Midbrain (tissue), 1 donor: ENCODE measurements around the gene AP5Z1.

Experiments used
- DNase-seq: peaks from one replicate; lab custom pipeline; 2025; lab: John Stamatoyannopoulos, UW

The AP5Z1 gene

DNA sequence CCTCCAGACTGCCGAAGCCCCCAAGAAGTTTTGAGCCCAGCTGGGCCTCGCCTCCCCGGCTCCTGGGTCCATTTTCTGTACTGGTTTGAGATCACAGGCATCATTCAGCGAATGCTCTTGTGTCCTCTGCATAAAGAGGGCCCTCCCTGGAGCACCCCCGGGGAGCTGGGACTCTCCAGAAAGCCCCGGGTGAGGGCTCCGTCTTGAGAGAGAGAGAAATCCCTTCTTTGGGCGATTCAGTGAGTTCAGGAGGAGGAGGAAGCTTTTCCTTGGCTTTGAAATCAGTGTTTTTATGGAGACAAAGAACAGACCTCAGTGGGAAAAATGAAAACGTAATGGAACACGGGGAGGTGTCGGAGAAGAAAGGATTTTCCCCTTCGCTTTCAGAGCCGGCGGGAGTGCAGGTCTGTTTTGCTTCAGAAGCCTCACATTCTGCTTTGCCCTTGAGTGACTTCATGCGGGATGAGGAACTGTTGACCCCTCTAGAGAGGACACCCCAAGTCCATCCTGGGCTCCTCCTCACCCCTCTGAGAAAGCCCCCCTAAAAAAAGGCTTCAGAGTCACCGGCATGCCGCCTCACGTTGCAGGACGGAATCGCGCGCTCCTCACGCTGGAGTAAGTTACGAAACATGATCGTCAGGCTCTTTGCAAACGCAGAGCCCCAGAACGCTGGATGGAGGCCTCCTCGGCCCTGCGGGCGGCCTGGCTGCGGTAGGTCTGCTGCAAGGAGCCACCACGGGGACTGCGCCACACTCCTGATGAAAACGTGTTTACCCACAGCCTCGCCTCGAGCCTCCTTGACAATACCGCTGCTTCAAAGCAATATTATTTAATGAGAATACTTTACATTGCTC lies 8.5 kb upstream of the AP5Z1 start:
- DNase-seq, result no peak

DNA sequence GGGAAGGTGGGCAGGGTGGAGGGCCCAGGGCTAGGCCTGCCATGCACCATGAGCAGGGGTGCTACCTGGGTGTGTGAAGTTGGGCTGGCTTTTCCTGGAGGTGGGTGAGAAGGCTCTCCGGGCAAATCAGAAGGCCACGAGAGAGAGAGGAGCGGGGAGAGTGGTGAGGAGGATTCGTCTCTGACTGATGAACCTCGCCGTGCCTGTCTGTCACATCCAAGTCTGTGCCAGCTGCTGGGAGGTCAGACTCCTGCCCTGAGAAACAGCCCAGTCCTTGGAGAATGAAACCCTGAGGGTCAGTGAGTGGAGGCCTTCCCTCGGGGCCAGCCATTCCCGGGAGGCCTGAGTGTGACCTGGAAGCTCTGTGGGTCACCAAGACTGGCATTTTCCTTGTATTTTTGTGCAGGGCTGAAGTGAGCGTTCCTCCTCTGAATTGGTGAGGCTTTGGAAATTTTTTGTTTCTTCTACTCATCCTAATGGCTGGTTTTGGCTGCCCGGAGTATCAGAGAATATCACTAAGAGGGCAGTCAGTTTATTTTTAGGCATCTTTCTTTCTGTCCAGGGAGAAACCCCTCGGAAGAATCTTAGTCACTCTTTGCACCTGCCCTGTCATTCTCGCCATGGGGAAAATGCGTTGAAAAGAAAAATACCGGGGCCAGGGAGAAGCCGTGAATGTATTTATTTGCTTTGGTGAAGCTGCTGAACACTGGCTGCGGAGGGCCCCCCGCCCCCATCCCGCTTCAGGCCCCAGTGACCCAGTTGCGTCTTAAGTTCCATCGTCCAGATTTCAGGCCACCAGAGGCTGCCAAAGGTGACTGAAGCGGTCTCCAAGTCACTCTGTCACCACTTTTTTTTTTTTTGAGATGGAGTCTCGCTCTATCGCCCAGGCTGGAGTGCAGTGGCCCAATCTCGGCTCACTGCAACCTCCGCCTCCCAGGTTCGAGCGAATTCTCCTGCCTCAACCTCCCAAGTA lies 6.5 kb upstream of the AP5Z1 start:
- DNase-seq, result no peak

DNA sequence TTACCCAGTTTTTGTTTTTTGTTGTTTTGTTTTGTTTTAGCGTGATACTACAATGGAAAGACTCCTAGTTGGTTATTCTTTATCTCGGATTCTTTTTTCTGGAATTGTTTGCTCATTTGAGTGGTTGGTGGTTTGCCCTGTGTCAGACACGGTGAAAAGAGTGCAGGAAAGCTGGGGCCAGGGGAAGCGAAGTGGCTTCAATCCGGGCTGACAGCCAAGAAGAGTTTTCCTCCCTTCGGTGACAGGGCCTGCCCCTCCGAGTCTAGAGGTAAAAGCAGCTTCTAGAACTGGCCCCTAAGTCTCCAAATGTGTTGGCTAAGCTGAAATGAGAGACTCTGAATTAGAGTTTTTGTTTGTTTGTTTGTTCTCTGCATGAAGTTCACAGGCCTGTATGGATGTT lies 5.7 kb upstream of the AP5Z1 start:
- no peak for DNase-seq

DNA sequence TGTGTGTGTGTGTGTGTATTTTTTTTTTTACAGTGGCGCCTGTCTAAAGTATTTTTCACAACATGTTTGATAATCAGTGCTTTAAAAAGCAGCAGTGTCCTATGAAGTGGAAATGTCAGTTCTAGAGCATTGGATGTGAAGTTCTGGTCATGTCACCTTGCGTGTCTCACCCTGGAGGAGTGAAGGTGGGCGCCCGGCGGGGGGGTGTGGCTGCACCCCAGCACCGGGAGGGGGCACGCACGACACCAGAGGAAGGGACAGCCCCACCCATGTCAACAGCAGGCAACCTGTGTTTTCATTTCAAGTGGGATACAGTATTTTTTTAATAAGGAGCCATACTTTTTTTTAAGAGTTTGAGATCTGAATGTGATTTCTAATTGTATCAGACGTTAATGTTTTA lies 4.5 kb upstream of the AP5Z1 start:
- no peak for DNase-seq

DNA sequence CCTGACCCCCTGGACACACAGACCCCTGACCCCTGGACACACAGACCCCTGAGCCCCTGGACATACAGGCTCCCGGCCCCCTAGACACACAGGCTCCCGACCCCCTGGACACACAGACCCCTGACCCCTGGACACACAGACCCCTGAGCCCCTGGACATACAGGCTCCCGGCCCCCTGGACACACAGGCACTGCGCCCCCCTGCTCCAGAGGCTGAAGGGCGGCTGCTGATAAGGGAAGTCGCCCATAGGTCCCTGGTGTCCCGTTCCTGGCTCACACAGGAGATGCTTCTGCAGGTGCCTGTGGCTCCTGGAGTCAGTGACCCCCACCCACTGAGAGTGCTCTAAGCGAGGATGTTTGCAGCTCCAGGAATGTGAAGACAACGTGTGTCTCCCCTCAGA lies 3.7 kb upstream of the AP5Z1 start:
- no peak for DNase-seq

DNA sequence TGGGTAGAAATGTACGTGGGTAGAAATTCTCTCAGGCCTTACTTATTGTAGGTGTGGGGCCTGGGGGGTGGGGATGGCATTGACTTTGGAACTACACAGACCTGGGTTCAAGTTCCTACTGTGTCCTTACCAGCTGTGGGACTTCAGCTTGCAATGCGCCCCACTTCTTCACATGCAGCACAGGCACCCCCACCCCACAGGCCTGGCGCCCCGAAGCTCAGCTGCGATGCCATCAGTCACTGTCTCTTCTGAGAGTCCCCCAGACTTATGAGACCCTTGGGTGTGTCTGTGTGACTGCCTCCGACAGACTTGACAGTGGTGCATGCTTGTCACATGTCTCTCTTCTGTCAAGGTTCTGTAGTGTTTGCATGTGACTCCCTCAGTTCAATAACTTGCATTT lies 3.1 kb upstream of the AP5Z1 start:
- DNase-seq, result no peak

DNA sequence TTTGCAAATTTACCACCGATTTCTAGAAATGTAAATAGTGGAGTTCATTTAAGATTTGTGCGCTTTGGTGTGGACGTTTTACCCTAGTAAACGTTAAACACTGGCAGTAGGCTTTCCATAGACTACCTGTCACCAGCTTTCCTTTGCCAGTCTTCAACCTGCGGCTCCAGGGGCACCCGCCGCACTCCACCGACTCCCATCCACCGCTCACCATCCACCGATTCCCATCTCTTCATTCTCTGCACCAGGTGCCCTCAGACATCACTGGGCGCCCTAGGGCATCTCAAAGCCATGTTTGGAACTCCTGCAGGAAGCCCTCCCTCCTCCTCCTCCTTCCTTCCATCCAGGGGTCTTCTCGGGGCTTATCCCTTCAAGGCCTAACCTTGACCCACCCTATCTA lies 1.4 kb upstream of the AP5Z1 start:
- DNase-seq, result no peak

DNA sequence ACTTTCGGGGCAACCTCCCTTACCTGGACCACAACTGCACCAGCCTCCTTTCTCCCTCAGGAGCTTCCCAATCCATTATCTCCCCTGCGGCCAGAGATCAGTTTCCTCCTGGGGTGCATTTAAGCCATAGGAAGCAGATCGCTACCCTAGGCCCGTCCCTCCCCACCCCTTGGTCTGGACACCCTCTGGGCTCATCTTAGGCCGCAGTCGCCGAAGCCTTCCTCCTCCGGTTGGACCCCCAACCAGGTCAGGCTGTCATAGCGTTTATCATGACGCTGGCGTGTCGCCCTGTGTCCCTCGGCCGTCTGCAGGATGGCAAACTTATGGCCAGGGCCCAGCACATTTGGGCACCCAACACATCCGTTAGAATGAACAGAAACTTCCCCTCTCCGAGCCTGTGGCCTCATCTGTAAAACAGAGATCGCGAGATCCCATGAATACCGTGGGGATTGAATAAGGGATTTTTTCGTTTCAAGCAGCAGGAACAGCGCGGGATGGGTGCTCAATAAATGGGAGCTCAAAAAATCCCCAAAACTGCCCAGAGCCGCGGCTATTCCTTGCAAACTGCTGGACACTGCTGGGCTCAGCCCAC lies 669 bp upstream of the AP5Z1 start:
- DNase-seq, result no peak

DNA sequence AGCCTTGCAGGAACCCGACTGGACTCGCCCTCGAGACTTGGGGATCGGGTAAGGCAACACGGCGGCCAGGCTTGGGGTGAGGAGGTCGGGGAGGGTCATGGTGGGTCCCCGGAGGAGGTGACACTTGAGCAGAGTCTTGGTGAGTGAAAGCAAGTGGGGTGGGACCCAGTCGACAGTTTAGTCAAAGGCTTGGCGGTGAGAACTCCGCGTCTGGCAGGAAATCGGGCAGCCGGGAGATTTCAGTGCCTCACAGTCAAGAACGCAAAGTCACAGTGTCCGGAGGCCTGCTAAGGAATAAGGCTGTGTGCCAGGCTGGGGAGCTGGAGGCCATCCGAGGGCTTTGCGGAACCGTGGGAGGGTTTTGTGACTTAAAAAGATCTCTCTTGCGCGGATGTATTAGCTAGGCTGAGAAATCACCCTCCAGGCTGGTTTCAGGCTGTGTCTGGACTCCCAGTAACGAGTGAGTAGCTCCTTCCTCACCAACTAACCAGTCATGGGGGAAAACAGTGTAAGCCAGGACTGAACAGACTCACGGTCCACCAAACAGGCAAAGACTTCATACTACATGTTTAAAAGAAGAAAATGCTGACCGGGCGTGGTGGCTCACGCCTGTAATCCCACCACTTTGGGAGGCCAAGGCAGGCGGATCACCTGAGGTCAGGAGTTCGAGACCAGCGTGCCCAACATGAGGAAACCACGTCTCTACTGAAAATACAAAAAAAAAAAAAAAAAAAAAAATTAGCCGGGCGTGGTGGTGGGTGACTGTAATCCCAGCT lies 613 bp downstream of the AP5Z1 start:
- DNase-seq, result no peak

DNA sequence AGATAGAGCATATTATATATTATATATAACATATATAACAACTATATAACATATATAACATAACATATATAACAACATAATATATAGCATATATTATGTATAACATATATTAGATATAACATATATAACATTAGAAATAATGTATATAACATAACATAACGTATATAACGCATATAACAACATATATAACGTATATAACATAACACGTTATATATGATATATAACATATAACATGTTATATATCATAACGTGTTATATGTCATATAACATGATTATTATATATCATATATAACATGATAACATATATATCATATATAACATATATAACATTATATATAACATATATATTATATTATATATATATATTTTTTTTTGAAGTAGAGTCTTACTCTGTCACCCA lies 3.7 kb downstream of the AP5Z1 start:
- DNase-seq, result no peak

DNA sequence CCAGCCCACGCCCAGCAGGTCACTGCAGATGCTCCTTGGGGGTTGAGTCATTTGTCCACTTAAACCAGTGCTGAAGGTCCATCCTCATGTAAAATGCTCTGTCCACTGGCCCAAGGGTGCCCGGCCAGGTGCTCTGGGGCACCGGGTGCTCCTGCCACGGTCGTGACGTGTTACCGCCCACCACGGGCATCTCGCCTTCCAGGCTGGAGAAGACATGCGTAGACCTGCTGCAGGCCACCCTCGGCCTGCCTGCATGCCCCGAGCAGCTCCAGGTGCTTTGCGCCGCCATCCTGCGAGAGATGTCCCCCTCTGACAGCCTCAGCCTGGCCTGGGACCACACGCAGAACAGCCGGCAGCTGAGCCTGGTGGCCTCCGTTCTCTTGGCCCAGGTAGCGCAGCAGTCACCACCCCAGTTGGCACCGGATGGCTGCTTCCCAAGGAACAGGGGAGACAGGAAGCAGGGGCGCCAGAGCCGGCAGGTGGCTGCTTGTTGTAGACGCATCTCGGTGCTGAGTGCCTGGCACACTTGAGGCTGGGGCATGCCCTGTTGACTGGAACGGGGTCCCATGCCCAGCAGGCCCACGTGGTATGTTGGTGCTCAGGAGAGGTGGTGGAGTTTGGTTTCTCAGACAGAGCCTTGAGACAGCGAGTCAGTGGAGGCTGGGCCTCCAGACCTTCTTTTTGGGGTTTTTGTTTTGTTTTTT lies 6.1 kb downstream of the AP5Z1 start:
- DNase-seq, result no peak

DNA sequence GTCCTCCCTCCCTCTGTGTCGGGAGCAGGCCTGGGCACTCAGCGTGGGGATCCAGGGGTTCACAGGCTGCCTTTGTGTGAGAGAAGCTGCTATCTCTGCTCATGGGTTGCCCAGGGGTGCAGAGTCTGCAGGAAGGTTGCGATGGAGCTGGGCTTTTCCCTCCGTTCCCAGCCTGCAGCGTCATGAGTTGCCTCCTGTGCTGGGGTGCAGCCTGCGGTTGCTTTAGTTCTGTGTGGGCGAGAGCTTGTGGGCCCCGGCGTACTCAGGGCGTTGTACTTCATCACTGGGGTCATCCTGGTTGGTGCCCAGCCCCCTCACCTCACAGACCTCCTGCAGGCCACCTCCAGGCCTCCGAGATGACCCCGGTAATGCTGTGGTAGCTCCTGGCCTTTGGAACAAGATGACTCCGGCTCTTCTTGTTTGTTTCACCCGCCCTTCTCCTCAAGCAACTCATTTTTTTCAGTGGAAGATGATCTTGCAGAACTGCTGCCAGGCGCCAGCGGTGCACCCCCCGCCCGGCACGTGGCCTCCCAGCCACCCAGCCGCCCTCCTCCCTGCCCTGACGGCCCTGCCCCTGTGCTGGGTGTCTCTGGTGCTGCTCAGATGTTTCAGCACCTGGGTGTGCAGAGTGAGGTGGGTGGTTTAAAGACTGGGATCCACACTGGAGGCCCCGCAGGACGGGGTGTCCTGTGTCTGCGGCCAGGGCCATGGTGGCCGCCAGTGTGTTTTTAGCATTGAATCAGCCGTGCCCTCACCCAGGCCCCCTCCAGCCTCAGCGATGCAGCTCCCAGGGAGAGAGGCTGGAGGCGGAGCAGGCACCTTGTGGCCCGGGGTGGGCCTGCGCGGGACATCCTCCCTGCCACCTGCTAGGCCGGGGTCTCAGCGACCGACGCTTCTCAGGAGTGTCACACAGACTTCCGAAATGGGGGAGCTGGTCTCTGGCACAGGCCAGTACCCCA lies 7.2 kb downstream of the AP5Z1 start:
- DNase-seq, result no peak

DNA sequence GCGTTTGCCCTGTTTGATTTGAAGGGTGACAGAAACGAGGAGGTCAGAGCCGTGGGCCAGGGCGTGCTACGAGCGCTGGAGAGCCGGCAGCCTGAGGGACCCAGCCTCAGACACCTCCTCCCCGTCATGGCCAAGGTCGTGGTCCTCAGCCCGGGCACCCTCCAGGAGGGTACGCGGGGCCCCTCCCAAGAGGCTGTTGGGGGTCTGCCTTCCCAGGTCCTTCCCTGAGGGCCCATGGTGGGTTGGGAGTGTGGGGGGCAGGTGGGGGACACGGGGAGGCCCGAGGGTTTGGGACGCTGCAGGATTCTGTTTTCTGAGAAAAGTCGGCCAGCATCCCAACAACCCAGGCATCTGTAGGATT lies 7.8 kb downstream of the AP5Z1 start:
- DNase-seq, result no peak

DNA sequence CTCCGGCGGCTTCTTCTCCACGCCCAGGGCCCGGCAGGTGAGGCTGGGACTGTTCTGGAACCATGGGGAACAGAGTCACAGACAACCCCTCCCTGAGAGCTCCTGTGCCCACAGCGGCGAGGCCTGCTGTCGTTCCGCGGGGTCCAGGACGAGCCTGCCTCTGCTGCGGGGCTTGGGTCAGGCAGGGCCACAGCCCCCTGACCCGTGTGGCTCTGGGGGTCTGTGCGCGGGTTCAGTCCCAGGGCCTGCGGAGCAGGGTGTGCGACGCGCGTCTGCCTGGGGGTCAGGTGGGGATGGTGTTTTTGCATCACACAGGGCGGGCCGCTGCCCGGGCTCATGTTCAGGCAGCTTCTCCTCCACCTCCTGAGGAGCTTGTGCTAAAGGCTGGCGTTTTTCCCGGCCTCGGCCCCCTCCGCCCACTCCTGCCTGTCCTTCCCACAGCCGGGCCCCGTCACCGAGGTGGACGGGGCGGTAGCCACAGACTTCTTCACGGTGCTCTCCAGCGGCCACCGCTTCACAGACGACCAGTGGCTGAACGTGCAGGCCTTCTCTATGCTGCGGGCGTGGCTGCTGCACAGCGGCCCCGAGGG lies 8.4 kb downstream of the AP5Z1 start:
- DNase-seq, result no peak

DNA sequence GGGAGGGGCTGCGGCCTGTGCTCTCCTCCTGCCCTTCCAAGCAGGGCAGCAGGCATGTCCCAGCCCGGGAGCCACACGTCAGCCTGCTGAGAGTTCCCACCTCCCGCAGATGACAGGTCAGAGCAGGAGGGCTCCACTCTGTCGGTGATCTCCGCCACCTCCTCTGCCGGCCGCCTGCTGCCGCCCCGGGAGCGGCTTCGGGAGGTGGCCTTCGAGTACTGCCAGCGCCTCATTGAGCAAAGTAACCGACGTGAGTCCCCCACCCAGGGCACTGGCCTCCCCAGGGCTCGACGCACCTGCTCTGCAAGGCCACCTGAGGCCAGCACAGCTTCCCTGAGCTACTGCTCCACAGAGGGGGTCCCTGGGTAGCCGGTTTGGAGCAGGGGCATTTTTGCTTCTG lies 9.4 kb downstream of the AP5Z1 start:
- DNase-seq, result no peak

DNA sequence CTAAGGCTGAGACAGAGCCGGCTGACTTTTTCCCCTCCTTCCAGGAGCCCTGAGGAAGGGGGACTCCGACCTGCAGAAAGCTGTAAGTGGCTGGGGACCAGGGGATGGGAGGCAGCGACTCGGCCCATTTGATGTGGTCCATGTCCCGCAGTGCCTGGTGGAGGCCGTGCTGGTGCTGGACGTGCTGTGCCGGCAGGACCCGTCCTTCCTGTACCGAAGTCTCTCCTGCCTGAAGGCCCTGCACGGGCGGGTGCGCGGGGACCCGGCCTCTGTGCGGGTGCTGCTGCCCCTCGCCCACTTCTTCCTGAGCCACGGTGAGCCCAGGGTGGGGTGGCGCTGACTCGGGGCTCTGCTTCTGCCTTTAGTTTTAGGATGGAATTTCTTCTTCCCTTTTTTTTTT lies 9.9 kb downstream of the AP5Z1 start:
- DNase-seq, result no peak

DNA sequence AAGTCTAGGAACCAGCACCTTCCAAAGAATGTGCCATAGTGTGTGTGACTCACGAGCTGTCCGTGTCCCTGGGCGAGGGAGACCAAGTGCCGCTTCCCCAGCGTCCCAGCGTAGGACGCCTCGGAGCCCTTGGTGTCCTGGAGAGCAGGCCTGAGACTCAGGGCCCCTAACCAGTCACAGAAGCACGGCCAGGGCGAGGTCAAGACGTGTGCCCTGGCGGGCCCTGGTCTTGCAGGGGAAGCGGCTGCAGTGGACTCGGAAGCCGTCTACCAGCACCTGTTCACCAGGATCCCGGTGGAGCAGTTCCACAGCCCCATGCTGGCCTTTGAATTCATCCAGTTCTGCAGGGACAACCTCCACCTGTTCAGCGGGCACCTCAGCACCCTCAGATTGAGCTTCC lies 10.6 kb downstream of the AP5Z1 start:
- no peak for DNase-seq

DNA sequence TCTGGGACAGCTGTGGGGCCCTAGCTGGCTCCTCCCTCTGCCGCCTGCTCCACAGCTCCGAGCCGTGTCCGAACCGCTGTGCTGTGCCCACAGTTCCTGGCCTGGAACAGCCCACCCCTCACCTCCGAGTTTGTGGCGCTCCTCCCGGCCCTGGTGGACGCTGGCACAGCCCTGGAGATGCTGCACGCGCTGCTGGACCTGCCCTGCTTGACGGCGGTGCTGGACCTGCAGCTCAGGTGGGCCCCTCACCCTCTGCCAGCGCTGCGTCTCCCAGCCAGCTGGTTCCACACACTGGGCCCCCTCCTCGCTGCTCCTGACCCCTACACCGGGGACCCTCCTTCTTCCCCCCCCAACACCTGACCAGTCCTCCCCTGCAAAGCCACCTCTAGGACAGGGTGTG lies 12.1 kb downstream of the AP5Z1 start:
- no peak for DNase-seq

DNA sequence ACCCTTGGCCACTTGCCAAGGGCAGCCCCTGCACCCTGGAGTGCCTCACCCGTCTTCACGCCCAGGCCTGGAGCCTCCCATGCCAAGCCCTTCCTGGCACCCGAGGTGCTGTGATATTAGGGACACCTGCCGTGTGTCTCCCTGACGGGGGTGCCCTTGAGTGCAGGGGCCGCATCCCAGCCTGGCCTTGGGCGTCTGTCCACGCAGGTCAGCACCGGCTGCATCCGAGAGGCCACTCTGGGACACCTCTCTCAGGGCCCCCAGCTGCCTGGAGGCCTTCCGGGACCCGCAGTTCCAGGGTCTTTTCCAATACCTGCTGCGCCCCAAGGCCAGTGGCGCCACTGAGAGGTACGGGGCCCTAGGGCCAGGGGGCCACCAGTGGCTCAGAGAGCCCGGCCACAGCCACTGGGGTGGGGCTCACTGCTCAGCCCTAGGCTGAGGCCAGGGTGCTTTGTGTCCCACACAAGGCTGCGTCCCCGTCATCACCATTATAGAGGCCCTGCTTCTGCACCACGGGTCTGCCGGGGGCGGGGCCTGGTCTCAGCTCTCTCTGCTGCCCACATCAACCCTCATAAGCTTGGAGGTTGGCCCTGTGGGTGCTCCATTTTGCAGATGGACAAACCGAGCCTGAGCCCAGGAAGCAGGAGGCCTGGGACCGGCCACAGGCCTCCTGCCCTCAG lies 12.7 kb downstream of the AP5Z1 start:
- DNase-seq, result no peak
